Uterus (tissue), 2 donors: ENCODE measurements around the gene PKP4.

Source experiments
- CTCF ChIP-seq, 4 experiments: fragments of 200-600 bp in 2 of 4; fragments of 450-650 bp in 2 of 4; sonication (generic) in 2 of 4; IDR thresholded peaks; one replicate each; pipeline ENCODE4 v1.5.1; 2016 to 2019; ENCODE audit warnings: antibody characterized with exemption in 4 of 4, mild to moderate bottlenecking in 2 of 4, moderate library complexity in 1 of 4
- POLR2A ChIP-seq, 2 donors: fragments of 450-650 bp; IDR thresholded peaks; one replicate each; pipeline ENCODE4 v1.6.1; 2016; ENCODE audit warnings: antibody characterized with exemption in 2 of 2, mild to moderate bottlenecking in 1 of 2, moderate library complexity in 1 of 2

GRCh38 chr2:158539176-158540005, 82.6 kb downstream of the PKP4 start:
- TF ChIP-seq CTCF (IDR thresholded peaks at IDR 0.05) (no peak), POLR2A (IDR thresholded peaks at IDR 0.05) (no peak)
